Peyer's patch (tissue), 4 donors: ENCODE results near the gene SUGCT. TPM values are rescaled to one million over a fixed set of nuclear protein-coding genes. Genes with fewer than 3 reads are reported as not detected.

Experiments used
- DNase-seq, 3 donors: peaks; one replicate each; pipeline ENCODE4 v3.0.0-alpha.2; 2017 to 2019
- H3K27ac ChIP-seq, 4 donors: fragments of 200-600 bp; sonication (generic); one replicate each; pipeline ENCODE4 v1.5.1; 2016 to 2019
- H3K27me3 ChIP-seq, 2 donors: fragments of 200-600 bp; sonication (generic); one replicate each; pipeline ENCODE4 v1.5.1; 2019
- H3K36me3 ChIP-seq, 3 donors: fragments of 200-600 bp; sonication (generic); one replicate each; pipeline ENCODE4 v1.5.1; 2016 to 2019
- H3K4me1 ChIP-seq, 4 donors: fragments of 200-600 bp; sonication (generic); one replicate each; pipeline ENCODE4 v1.5.1; 2016 to 2019
- H3K4me3 ChIP-seq, 4 donors: fragments of 200-600 bp; sonication (generic); 1 replicate in 3 of 4; 2 replicates in 1 of 4; pipeline ENCODE4 v1.5.1; 2016 to 2019; ENCODE audit warnings: mild to moderate bottlenecking in 1 of 4
- H3K9me3 ChIP-seq, 4 donors: fragments of 200-600 bp; sonication (generic); one replicate each; pipeline ENCODE4 v1.5.1; 2016 to 2019; ENCODE audit warnings: mild to moderate bottlenecking in 1 of 4
- POLR2A ChIP-seq, 2 donors: fragments of 450-650 bp; IDR thresholded peaks; one replicate each; pipeline ENCODE4 v1.5.1; 2017; ENCODE audit warnings: antibody characterized with exemption in 2 of 2, mild to moderate bottlenecking in 2 of 2, moderate library complexity in 2 of 2
- total RNA-seq, 4 donors: library from RNA; depleted of rRNA; stranded (reverse); fragments of >200 nt; gene quantifications; one replicate each; pipeline ENCODE4 v1.1.0, GENCODE V29; 2016
- TF ChIP-seq, protein P1 (sequence below), 6 experiments: fragments of 450-650 bp in 4 of 6; fragments of 200-600 bp in 2 of 6; sonication (generic) in 1 of 6; IDR thresholded peaks; one replicate each; pipeline ENCODE4 v1.5.1; 2017 to 2019; ENCODE audit warnings: antibody characterized with exemption in 6 of 6, mild to moderate bottlenecking in 3 of 6, moderate library complexity in 1 of 6

Gene SUGCT
- total RNA-seq, 4 donors from 2014 or later: 6.4 to 8.9 (median 8.3) TPM; not detected in 1

DNA sequence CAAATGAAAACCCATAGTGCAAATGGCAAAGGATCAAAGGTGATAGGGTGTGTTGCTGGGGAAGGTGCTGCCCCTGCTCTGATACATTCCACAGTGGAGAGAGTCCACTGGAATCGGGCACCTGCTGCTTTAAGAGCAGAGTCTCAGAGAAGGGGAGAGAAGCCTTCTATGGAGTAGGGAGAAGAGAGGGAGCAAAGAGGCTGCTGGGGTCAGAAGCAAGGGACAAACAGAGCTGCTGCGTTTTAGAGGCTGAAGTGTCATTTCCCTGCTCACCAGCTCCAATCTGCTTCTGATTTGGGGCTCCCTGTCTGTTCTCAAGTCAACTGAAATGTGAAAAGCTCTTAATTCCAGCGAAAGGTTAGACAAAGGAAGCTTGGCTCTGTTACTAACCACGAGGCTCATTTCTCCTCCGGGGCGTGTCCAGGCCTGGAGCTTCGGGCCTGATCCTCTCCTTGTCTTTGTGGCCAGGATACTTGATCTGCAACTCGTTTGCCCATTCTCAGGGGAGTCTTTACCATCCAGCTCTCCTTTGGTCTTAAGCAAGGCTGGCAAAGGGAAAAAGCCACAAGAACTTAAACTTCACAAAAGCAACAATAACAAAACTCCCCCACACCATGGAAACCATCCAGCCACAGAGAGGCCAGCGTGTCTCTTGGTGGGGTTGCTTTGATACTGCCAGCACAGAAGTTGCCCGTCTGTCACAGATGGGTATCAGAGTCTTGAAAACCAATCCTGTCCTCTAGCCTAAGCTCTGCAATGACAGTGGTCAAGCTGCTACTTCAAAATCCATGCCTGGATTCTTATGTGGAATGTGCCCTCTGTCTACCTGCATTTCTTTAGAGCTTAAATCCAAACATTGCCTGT lies 692.6 kb downstream of the SUGCT start:
- H3K27ac ChIP-seq: peak overlapping the region in 2 of 4 donors; percentile 47 to 59
- H3K4me3 ChIP-seq: no peak overlapping the region
- peak in 1 of 3 donors; percentile 75 for DNase-seq
- peaks cover 0 to 11% (median 2%) of the 10 kb centered on the region in 4 donors for H3K4me1 ChIP-seq
- no peaks in the 10 kb centered on the region for H3K36me3 ChIP-seq
- H3K9me3 ChIP-seq: no peaks in the 10 kb centered on the region
- no peaks in the 10 kb centered on the region for H3K27me3 ChIP-seq
- TF ChIP-seq POLR2A (IDR thresholded peaks at IDR 0.05): no peak
- TF ChIP-seq, protein P1, sequence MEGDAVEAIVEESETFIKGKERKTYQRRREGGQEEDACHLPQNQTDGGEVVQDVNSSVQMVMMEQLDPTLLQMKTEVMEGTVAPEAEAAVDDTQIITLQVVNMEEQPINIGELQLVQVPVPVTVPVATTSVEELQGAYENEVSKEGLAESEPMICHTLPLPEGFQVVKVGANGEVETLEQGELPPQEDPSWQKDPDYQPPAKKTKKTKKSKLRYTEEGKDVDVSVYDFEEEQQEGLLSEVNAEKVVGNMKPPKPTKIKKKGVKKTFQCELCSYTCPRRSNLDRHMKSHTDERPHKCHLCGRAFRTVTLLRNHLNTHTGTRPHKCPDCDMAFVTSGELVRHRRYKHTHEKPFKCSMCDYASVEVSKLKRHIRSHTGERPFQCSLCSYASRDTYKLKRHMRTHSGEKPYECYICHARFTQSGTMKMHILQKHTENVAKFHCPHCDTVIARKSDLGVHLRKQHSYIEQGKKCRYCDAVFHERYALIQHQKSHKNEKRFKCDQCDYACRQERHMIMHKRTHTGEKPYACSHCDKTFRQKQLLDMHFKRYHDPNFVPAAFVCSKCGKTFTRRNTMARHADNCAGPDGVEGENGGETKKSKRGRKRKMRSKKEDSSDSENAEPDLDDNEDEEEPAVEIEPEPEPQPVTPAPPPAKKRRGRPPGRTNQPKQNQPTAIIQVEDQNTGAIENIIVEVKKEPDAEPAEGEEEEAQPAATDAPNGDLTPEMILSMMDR (IDR thresholded peaks at IDR 0.05): no peak

DNA sequence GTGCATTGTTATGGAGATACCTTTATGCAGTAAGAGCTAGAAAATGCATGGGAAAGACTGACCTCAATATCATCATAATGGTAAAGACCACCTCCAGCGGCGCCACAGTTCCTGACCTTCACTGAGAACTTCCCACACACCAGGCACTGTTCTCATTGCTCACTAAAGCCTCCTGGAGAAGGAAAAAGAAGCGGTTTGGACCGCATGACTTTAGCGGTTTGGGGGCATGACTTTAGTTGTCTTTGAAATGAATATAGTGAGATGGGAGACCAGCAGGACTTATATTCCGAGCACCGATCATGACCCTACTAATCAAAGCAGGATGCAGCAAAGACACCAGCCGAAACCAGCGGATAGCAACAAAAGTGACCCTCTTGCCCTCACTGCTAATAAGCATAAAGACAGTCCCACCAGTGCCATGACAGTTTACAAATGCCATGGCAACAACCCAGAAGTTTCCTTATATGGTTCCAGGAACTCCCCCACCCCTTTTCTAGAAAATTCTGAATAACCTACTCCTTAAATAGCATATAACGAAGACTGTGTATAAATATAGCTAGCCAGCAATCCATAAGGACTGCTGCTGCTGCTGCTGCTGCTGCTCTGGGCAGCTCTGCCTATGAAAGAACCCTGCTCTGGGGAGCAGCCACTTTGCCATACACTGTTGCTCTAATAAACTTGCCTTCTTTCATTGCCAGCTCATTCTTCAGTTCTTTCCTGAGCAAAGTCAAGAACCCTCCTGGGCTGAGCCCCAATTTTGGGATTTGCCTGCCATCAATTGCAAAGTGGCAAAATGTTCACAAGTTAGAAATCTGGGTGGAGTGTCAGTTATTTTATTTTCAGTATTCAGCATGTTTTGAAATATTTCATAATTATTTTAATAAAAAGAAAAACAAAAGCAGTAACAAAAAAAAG lies 694.1 kb downstream of the SUGCT start:
- no peak for TF ChIP-seq POLR2A (IDR thresholded peaks at IDR 0.05)
- TF ChIP-seq, protein P1 (IDR thresholded peaks at IDR 0.05): no peak
- Histone ChIP-seq H3K9me3 (no peaks in the 10 kb centered on the region), H3K36me3 (no peaks in the 10 kb centered on the region), H3K27ac (no peak overlapping the region), H3K4me3 (no peak overlapping the region), H3K27me3 (no peaks in the 10 kb centered on the region), H3K4me1 (peaks cover 0 to 11% (median 2%) of the 10 kb centered on the region in 4 donors)
- no peak for DNase-seq

DNA sequence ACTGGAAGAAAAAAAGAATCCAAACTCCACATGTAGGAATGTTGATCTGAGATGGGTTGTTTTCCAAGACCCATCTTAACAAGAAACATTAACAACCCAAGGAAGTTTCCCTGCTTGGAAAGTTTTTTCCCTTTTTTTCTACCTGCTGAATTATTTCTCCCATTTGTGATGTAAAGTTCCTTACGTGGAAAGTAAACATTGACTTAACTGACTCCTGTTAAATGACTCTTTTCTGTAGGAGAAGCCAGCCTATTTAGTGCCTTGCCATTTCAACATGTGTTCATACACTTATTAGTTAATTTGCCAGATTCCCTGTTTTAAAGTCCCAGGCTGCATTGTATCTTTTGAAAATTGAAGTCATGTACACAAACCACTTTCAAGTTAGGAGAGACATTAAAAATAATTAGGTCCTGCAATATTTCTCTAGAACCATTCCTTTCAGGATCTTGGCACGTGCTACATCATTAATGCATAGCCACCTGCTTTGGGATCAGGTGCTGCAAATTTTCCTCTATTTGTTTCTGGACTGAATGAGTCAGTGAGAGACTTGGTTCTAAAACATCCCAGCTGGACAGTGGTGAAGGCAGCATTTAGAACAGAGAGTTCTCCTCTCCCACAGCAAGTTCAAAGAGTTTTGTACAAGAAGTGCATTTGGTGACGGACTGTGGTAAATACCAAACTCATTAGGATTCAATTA lies 698.5 kb downstream of the SUGCT start:
- no peak for TF ChIP-seq POLR2A (IDR thresholded peaks at IDR 0.05)
- TF ChIP-seq, protein P1 (IDR thresholded peaks at IDR 0.05): no peak
- DNase-seq: no peak

DNA sequence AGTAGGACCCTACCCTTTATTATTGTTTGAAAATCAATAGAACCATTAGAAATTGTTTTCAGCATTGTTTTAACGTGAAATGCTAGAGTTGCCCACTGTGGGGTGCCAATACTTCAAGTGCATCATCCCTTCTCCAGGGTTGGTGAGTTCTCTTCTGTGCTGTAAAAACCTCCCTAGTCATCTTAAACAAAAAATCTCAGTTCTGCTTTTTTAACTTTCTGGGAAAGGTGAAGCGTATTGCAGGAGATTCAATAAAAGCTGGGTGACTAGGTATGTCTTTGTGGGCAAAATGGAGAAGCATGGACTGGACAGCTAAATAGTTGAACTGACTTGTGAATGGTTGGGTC lies 699.1 kb downstream of the SUGCT start:
- Histone ChIP-seq H3K4me3 (no peak overlapping the region), H3K36me3 (no peaks in the 10 kb centered on the region), H3K4me1 (no peaks in the 10 kb centered on the region), H3K27me3 (no peaks in the 10 kb centered on the region), H3K9me3 (no peaks in the 10 kb centered on the region), H3K27ac (no peak overlapping the region)
- DNase-seq: no peak
- TF ChIP-seq, protein P1 (IDR thresholded peaks at IDR 0.05): peak in 1 of 6 experiments; percentile 22
- no peak for TF ChIP-seq POLR2A (IDR thresholded peaks at IDR 0.05)

More for the DNA sequence above, 698.5 kb downstream of the SUGCT start:
- Histone ChIP-seq H3K4me1 (no peaks in the 10 kb centered on the region), H3K4me3 (no peak overlapping the region), H3K9me3 (no peaks in the 10 kb centered on the region), H3K27ac (no peak overlapping the region), H3K36me3 (no peaks in the 10 kb centered on the region), H3K27me3 (no peaks in the 10 kb centered on the region)

DNA sequence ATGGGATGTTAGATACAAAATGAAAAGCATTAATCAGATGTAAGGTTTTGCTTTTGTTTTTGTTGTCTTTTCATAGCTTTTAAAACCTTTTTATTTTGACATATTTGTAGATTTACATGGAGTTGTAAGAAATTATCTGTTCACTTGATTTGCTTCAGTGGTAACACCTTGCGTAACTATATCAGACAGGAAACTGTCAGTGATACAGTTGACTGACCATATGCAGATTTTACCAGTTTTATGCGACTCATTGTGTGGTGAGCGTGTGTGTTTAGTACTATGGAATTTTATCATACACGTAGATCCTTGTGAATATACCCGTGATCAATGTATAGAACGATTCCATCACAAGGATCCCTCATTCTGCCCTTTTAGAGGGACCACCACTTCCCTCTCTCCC lies 701.4 kb downstream of the SUGCT start:
- Histone ChIP-seq H3K4me1 (no peaks in the 10 kb centered on the region), H3K27me3 (no peaks in the 10 kb centered on the region), H3K4me3 (no peak overlapping the region), H3K27ac (no peak overlapping the region), H3K9me3 (no peaks in the 10 kb centered on the region), H3K36me3 (no peaks in the 10 kb centered on the region)
- TF ChIP-seq, protein P1 (IDR thresholded peaks at IDR 0.05): no peak
- no peak for TF ChIP-seq POLR2A (IDR thresholded peaks at IDR 0.05)
- DNase-seq: no peak
